ENCODE data around the gene NMNAT2. TPM values are rescaled to one million over a fixed set of nuclear protein-coding genes. Genes with fewer than 3 reads are reported as not detected.
"Not testable (repeated sequence)": the region's sequence is repeated elsewhere in the genome, so short reads cannot be mapped to it uniquely, and the experiment has no call there.

Gene NMNAT2
- total and polyA plus RNA-seq, 2 of the 8 experiments (the other 6 are each of a cell fraction or from before 2014, with no cell fraction given): 6.5 to 20.9 TPM

- TF ChIP-seq JUN (IDR thresholded peaks at IDR 0.05; ENCODE audit: low read depth, low read length) (no peak), TBP (IDR thresholded peaks at IDR 0.05; ENCODE audit: low read depth, low read length) (no peak)
These were observed 176.7 kb downstream of the NMNAT2 start (continued) for GRCh38 chr1:183241471-183241870.

GRCh38 chr1:183240853-183241252 is 177.3 kb downstream of the NMNAT2 start:
- H3K18ac ChIP-seq (ENCODE audit: extremely low read depth, low read length); POLR2A ChIA-PET (ENCODE audit: partially characterized antibody); H2AK5ac ChIP-seq (ENCODE audit: low read depth, low read length); H3K27me3 ChIP-seq (replicated peaks in 1 of 4; ENCODE audit: control insufficient read depth in 3 of 4, extremely low read depth in 1 of 4, insufficient read depth in 3 of 4, low read length in 3 of 4); H3K4me1 ChIP-seq (replicated peaks in 1 of 4; ENCODE audit: control insufficient read depth in 3 of 4, insufficient read depth in 4 of 4, low read length in 3 of 4); FAIRE-seq; H2BK20ac ChIP-seq (ENCODE audit: low read length); H3K23me2 ChIP-seq (ENCODE audit: low read depth, low read length); H4K20me1 ChIP-seq (replicated peaks in 1 of 2; ENCODE audit: control insufficient read depth in 1 of 2, insufficient read depth in 2 of 2, low read length in 2 of 2); DNase-seq (ENCODE audit: low read depth in 1 of 2, low spot score in 2 of 2); H3K14ac ChIP-seq (ENCODE audit: insufficient read length); H3K27ac ChIP-seq (ENCODE audit: low read depth, low read length); H3K9me3 ChIP-seq (ENCODE audit: insufficient read depth in 2 of 2, low read depth in 1 of 2, low read length in 1 of 2); H4K5ac ChIP-seq (ENCODE audit: insufficient read length, low read depth, low read length); H3K36me3 ChIP-seq (ENCODE audit: control insufficient read depth in 2 of 4, insufficient read depth in 4 of 4, low read length in 3 of 4); H3K4ac ChIP-seq (replicated peaks; ENCODE audit: insufficient read length, low read depth, low read length); H2BK5ac ChIP-seq (ENCODE audit: low read depth, low read length); H4K91ac ChIP-seq (replicated peaks; ENCODE audit: insufficient read length, low read length); H2BK120ac ChIP-seq (replicated peaks; ENCODE audit: low read depth, low read length); H2BK15ac ChIP-seq (ENCODE audit: low read length); H3K23ac ChIP-seq (ENCODE audit: insufficient read length); H2BK12ac ChIP-seq (ENCODE audit: low read depth, low read length); H4K8ac ChIP-seq (ENCODE audit: extremely low read depth, insufficient read depth, low read length); H2AFZ ChIP-seq (ENCODE audit: low read length); H3K4me3 ChIP-seq (ENCODE audit: extremely low read depth in 1 of 4, insufficient read depth in 2 of 4, low read depth in 3 of 4, low read length in 4 of 4); H3K79me2 ChIP-seq (ENCODE audit: control insufficient read depth in 1 of 2, insufficient read depth in 2 of 2, low read length in 2 of 2); H3K9ac ChIP-seq (replicated peaks in 1 of 4; ENCODE audit: extremely low read depth in 1 of 4, low read depth in 3 of 4, low read length in 3 of 4); H3K4me2 ChIP-seq (ENCODE audit: insufficient read depth in 1 of 2, low read depth in 2 of 2, low read length in 2 of 2); H3K79me1 ChIP-seq (ENCODE audit: low read depth, low read length); H3K56ac ChIP-seq (replicated peaks; ENCODE audit: insufficient read length, low read depth, low read length): not testable (repeated sequence)
- 91% methylated on average over 8 of the region's 8 CpGs; no CpG with 5 or more reads in 1 of the 2 experiments for WGBS, 2 experiments (ENCODE audit: extremely low coverage in 1 of 2, insufficient coverage in 1 of 2, insufficient read length in 1 of 2, insufficient replicate concordance in 2 of 2, low coverage in 1 of 2, low lambda C conversion rate in 2 of 2, missing lambda C conversion rate in 1 of 2)
- CTCF ChIA-PET (ENCODE audit: partially characterized antibody): interaction anchor here (1.3 to 8.7 kb wide), 3 partner anchors 13 to 94 kb away, joined by 4 to 51 read pairs (median 6); no protein-coding TSS in a partner anchor
